Skeletal muscle cell (primary cell): ENCODE data around the gene ADRA2B.

ENCODE experiments used
- DNase-seq: peaks from one replicate; pipeline ENCODE4 v3.0.0-alpha.2; 2010; ENCODE audit warnings: low read depth
- H3K4me3 ChIP-seq: 2 replicates; pipeline ENCODE4 v1.5.1; 2011; ENCODE audit warnings: low read depth, mild to moderate bottlenecking, control low read depth, low read length, moderate library complexity

ADRA2B gene

DNA sequence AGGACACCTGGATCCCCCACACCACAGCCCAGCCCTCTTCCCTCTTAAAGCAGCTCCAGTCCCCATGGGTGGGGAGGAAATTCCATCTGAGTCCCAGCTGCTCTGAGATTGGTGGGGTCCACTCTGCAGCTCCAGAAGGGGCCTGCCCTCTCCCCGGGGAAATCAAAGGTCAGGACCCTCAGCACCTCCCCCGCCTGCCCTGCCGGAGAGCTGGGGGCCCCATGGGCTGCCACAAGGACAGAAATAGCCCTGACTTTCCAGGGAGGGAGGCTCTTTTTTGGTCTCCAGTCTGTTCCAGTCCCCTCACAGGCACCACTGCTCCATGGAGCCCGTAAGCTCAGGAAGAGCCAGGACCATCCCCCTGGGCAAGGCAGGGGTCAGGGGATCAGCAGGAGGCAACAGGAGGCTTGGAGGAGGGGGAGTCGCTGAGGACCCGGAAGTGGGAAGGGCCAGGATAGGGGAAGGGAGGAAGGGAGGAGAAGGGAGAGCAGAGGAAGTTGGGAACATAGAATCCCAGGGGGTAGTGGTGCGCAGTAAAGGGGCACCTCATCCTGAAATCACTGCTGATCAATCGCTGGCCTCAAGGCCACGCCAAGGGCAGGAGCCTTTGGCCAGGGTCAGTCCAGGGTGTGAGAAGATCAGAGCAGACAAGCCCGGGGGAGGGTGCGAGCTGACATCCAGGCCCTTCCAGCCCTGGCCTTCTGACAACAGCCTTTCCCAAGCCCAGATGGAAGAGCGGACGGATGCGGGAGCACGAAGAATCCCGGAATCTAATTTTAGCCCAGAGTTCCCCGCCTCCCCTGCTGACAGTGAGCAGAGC is 7.6 kb downstream of the ADRA2B start:
- no peak for DNase-seq
- no peak overlapping the region for H3K4me3 ChIP-seq

GRCh38 chr2:96108151-96108540 is 8.2 kb downstream of the ADRA2B start:
- no peak for DNase-seq
- H3K4me3 ChIP-seq: no peak overlapping the region

GRCh38 chr2:96107708-96108065 is 8.7 kb downstream of the ADRA2B start:
- H3K4me3 ChIP-seq: no peak overlapping the region
- no peak for DNase-seq

DNA sequence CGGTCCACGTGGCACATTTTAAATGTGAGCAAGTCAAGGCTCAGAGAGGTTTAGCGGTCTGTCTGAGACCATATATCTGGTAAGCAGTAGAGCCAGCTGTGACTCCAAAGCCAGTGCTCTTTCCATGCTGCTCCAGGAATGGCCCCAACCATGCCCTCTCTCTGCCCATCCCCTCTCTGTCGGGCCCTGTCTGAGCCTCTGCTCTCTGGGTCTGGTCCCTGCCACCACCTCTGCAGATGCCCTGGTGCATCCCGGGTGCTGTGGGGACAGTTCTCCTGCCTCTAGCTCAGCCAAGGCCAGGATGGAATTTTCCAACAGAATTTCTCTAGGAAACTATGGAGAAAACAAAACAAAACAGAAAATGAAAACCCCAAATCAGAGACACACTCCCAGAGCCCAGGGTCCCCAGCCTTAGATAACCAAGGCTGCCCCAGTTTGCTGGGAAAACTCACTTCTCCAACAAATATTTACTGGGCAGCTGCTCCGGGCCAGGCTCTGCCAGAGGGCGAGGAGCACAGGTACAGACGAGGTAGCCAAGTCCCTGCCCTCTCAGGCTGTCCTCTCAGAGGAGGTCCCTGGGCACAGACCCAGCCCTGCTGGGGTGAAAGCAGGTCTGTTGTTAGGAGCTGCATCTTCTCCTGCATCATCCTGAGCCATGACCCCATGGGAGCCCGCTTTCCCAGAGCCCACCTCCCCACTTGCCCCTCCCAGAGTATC is 9.2 kb downstream of the ADRA2B start:
- H3K4me3 ChIP-seq: no peak overlapping the region
- DNase-seq: no peak

GRCh38 chr2:96105994-96106715 is 10.2 kb downstream of the ADRA2B start:
- H3K4me3 ChIP-seq: no peak overlapping the region
- no peak for DNase-seq

- DNase-seq: no peak
- H3K4me3 ChIP-seq: no peak overlapping the region
Observed at GRCh38 chr2:96105152-96105915, 11.0 kb downstream of the ADRA2B start.

DNA sequence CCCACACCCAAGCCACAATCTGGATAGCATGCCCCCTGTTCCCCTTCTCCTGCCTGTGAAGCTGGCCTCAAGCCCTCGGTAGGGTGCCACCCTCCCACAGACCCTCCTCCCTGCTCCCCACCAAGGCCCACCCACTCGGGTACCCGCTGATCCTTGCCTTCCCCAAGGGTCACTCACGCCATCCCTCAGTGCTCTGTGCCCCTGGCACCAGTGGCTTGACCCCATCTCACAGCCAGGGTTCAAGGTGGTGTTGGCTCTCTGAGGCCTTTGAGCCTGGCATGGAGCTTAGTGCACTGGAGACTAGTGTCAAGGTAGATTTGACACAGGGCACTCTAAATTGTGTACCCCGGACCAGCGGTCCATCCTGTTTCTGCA is 11.9 kb downstream of the ADRA2B start:
- DNase-seq: no peak

GRCh38 chr2:96103761-96104486 is 12.4 kb downstream of the ADRA2B start:
- no peak for DNase-seq
- no peak overlapping the region for H3K4me3 ChIP-seq

More for the DNA sequence above, 11.9 kb downstream of the ADRA2B start:
- H3K4me3 ChIP-seq: no peak overlapping the region

- H3K4me3 ChIP-seq: no peak overlapping the region
- DNase-seq: no peak
Observed at GRCh38 chr2:96103187-96103601, 13.2 kb downstream of the ADRA2B start.

DNA sequence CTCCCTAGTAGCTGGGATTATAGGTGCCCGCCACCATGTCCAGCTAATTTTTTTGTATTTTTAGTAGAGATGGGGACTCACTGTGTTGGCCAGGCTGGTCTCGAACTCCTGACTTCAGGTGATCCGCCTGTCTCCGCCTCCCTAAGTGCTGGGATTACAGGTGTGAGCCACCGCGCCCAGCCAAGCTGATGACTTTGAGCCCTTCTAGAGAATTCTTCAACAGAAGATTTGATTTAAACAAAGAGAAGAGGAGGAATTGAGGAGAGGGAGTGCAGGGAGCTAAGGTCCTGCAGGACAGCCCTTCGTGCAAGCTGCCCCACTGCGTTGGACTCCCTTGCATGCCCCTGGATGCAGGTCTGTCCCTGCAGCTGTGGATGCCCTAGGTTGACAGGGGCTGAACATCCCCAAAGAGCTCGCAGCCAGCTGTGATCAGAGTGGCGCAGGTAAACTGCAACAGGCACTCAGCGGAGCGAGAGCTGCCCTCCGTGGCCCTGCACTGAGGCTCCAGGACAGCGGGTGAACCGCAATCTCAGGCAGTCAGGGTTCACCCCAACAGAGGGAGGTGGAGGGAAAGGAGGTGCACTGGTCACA is 13.7 kb downstream of the ADRA2B start:
- no peak overlapping the region for H3K4me3 ChIP-seq
- DNase-seq: no peak

DNA sequence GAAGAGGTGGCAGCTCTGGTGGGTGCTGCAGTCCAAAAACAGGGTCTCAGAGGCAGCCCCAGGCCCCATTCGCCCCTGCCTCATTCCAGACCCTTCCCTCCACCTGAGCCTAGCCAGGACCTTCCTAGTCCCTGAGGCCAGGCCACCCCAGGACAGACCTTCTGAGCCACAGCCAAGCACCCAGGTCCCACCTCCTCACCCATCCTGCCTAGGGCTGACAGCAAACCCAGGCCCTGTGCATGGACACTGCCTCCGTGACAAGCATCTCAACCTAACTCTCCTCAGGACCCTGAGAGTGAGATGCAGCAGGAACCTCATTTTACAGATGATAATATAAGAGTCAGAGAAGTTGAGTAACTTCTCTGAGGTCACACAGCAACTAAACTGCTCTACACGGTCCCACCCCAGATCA is 15.5 kb downstream of the ADRA2B start:
- DNase-seq: no peak
- no peak overlapping the region for H3K4me3 ChIP-seq

- H3K4me3 ChIP-seq: no peak overlapping the region
- no peak for DNase-seq
Observed at GRCh38 chr2:96099861-96100798, 16.2 kb downstream of the ADRA2B start.

DNA sequence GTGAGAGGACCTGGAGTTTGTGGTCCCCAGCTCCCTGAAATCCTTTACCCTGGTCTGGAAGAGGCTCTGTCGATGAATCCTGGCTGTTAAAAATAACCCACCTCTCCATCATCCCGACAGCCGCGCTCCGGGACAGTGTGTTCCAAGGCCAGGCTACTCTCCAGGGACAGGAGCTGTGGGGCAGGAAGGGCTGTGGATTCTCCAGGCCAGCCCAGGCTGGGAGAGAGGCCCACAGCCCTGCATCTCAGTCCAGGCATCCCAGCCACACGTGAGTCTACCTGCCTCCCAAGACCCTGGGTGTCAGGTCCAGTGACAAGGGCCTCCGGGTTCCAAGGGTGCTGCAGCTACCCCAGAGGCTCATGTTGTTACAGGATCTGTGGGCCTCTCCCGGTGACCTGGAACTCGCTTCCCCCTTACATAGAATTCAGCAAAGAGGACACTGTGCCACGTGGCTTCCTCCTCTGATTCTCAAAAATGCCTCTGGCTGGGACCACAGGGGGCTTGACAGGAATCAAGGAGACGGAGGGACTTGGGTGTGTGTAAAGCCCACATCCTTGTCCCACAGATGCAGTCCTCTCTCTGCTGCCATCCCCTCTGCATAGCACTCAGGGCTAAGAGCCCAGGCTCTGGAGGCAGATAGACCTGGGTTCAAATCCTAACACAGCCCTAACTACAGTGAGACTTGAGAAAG is 17.3 kb downstream of the ADRA2B start:
- no peak for DNase-seq
- H3K4me3 ChIP-seq: no peak overlapping the region

DNA sequence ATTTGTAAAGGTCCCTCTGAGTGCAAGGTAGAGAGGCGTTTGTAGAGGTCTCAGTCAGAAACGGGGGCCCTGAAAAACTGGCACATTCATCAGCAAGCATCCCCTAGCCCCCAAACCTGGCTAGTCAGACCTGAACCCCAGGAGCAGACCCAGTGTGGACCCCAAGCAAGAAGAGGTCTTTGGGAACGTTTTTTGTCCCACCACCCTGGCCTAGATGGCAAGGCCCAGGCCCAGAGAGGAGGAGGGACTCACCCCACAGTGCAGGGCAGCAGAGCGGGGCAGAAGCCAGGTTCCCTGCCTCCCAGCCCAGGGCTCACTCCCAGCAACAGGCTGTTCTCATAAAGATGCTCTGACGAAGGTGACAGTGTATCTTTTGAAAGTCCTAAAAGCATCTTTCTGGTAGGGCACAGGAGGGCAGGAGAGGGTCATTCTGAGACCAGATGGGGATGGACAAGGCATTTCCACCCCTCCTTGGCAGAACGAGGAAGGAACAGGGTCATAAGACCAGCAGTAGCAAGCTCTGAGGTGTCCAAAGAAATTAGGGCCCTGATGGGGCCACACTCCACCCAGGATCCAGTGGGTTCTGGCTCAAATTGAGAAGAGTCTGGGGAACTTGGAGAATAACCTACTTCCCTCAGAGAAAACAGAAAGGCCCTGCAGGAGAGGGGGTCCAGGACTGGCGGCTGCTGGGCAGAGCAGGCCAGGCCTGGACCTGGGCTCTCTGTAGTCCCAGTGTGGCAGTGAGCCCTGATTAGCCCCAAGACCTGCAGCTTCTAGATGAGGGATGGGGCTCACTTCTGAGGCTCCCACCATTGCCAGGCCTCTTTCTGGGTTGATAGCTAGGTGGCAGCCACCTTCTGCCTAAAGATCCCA is 18.2 kb downstream of the ADRA2B start:
- H3K4me3 ChIP-seq: no peak overlapping the region
- no peak for DNase-seq

DNA sequence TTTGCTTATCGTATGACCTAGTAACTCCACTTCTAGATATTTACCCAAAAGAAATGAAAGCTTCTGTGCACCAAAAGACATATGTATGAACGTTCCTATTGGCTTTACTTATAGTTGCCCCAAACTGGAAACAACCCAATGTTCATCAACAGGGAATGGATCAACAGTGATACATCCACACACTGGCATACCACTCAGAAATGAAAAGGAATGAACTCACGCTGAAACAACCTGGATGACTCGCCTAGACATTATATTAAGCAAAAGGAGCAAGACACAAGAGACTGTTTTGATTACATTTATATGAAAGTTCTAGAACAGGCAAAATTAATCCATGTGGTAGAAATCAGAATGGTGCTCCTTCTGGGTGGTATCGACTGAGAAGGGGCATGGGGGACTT is 18.9 kb downstream of the ADRA2B start:
- H3K4me3 ChIP-seq: no peak overlapping the region
- DNase-seq: no peak

DNA sequence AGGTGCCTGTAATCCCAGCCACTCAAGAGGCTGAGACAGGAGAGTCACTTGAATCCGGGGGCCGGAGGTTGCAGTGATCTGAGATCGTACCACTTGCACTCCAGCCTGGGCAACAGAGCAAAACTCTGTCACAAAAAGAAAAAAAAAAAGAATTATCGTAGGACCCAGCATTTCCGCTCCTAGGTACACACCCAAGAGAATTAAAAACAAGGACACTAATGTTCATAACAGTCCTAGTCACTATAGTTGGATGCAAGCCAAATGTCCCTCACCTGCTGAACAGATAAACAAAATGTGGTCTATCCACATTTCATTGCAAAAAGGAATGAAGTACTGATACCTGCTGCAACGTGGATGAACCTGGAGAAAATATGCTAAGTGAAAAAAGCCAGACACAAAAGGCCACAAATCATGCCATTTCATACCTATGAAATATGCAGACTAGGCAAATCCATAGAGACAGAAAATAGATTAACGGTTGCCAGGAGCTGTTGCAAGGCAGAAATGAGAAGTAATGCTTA is 21.2 kb downstream of the ADRA2B start:
- H3K4me3 ChIP-seq: no peak overlapping the region
- no peak for DNase-seq
